Activated CD4-positive, alpha-beta T cell treated with anti-CD3 and anti-CD28 coated beads for 36 hours (primary cell): ENCODE measurements around the gene PEX1. TPM values are rescaled to one million over a fixed set of nuclear protein-coding genes. Genes with fewer than 3 reads are reported as not detected.
A peak's percentile ranks its signal among the peaks of the same experiment; 100 is the strongest.
"Not testable (repeated sequence)": the region's sequence is repeated elsewhere in the genome, so short reads cannot be mapped to it uniquely, and the experiment has no call there.

Experiments used
- ATAC-seq: fragments of 200-7000 bp; cut with Tn5 transposase; one replicate; pipeline ENCODE4 v1.10.0; 2021; ENCODE audit warnings: mild to moderate bottlenecking, moderate library complexity
- CTCF ChIA-PET: fragments of 350-600 bp; sonication (Branson Sonifier 250); formaldehyde crosslinking; loops from one replicate; lab custom pipeline; 2021; ENCODE audit warnings: antibody characterized with exemption; lab: Charles Lee
- POLR2A ChIA-PET: fragments of 350-600 bp; sonication (Branson Sonifier 250); formaldehyde crosslinking; loops from one replicate; lab custom pipeline; 2021; ENCODE audit warnings: antibody characterized with exemption, inconsistent platforms; lab: Charles Lee
- DNase-seq: peaks from one replicate; pipeline ENCODE4 v3.0.0-alpha.2; 2020
- H3K27ac Mint-ChIP-seq: one replicate; pipeline ENCODE4 v1.8.0; 2021; ENCODE audit warnings: mixed read lengths
- H3K27me3 Mint-ChIP-seq: one replicate; pipeline ENCODE4 v1.8.0; 2021; ENCODE audit warnings: mixed read lengths
- H3K36me3 Mint-ChIP-seq: one replicate; pipeline ENCODE4 v1.8.0; 2021; ENCODE audit warnings: low read depth, mixed read lengths
- H3K4me1 Mint-ChIP-seq: one replicate; pipeline ENCODE4 v1.8.0; 2021; ENCODE audit warnings: mixed read lengths
- H3K4me3 Mint-ChIP-seq: one replicate; pipeline ENCODE4 v1.8.0; 2021; ENCODE audit warnings: mild to moderate bottlenecking, moderate library complexity, mixed read lengths
- H3K9me3 Mint-ChIP-seq: one replicate; pipeline ENCODE4 v1.8.0; 2021; ENCODE audit warnings: low read depth, mixed read lengths
- intact Hi-C, 2 experiments: fragments of 100-400 bp; cut with DNase I in 1 of 2; cut with micrococcal nuclease in 1 of 2; formaldehyde crosslinking; loops; one replicate each; pipeline versions ENCODE4 v1.14.2 to v1.15.1; 2022 to 2024; cut with DNase I, micrococcal nuclease
- total RNA-seq, 2 experiments: library from RNA; stranded (reverse); gene quantifications; one replicate each; pipeline ENCODE4 v1.2.3, GENCODE V29; 2021

The PEX1 gene
- total RNA-seq, 2 experiments from 2014 or later: 14.7 to 16.0 TPM

GRCh38 chr7:92508946-92509345 is 19.4 kb downstream of the PEX1 start:
- no peaks in the 10 kb centered on the region for H3K9me3 Mint-ChIP-seq
- POLR2A ChIA-PET: no interaction called here
- no peak for DNase-seq
- no peak for ATAC-seq
- CTCF ChIA-PET: interaction anchor here (0.6 to 0.7 kb wide), 3 partner anchors 81 to 629 kb away, joined by 3 read pairs; no protein-coding TSS in a partner anchor
- H3K27me3 Mint-ChIP-seq: no peaks in the 10 kb centered on the region
- no peaks in the 10 kb centered on the region for H3K4me1 Mint-ChIP-seq
- no peak overlapping the region for H3K4me3 Mint-ChIP-seq
- H3K27ac Mint-ChIP-seq: no peak overlapping the region
- peaks cover 18% of the 10 kb centered on the region for H3K36me3 Mint-ChIP-seq
- intact Hi-C loops: no loop called here

- no peaks in the 10 kb centered on the region for H3K4me1 Mint-ChIP-seq
- no peaks in the 10 kb centered on the region for H3K27me3 Mint-ChIP-seq
- H3K36me3 Mint-ChIP-seq: peaks cover 14% of the 10 kb centered on the region
- ChIA-PET CTCF (interaction anchor here (0.6 kb wide), 2 partner anchors 11 to 160 kb away, joined by 3 read pairs; no protein-coding TSS in a partner anchor), POLR2A (interaction anchor here (0.6 kb wide), 1 partner anchor 54 kb away, joined by 7 read pairs; no protein-coding TSS in a partner anchor)
- DNase-seq (no peak), ATAC-seq (no peak)
- H3K4me3 Mint-ChIP-seq: no peak overlapping the region
- no peaks in the 10 kb centered on the region for H3K9me3 Mint-ChIP-seq
- intact Hi-C loops: no loop called here
- no peak overlapping the region for H3K27ac Mint-ChIP-seq
Observed at GRCh38 chr7:92506363-92506762, 22.0 kb downstream of the PEX1 start.

- ChIA-PET POLR2A (no interaction called here), CTCF (no interaction called here)
- Mint-ChIP-seq H3K27ac (no peak overlapping the region), H3K9me3 (no peaks in the 10 kb centered on the region), H3K4me3 (no peak overlapping the region), H3K27me3 (no peaks in the 10 kb centered on the region), H3K36me3 (peaks cover 18% of the 10 kb centered on the region), H3K4me1 (no peaks in the 10 kb centered on the region)
- DNase-seq: no peak
- intact Hi-C loops: no loop called here
- ATAC-seq: no peak
Observed at GRCh38 chr7:92504563-92504962, 23.8 kb downstream of the PEX1 start.

- no peak overlapping the region for H3K4me3 Mint-ChIP-seq
- H3K27me3 Mint-ChIP-seq: no peaks in the 10 kb centered on the region
- no peak overlapping the region for H3K27ac Mint-ChIP-seq
Observed at GRCh38 chr7:92503767-92504166, 24.6 kb downstream of the PEX1 start.

GRCh38 chr7:92498557-92498956 is 29.8 kb downstream of the PEX1 start:
- Mint-ChIP-seq H3K27ac (no peak overlapping the region), H3K27me3 (no peaks in the 10 kb centered on the region), H3K36me3 (peaks cover 12% of the 10 kb centered on the region), H3K4me1 (no peaks in the 10 kb centered on the region), H3K9me3 (no peaks in the 10 kb centered on the region), H3K4me3 (no peak overlapping the region)
- intact Hi-C loops: no loop called here
- ChIA-PET POLR2A (interaction anchor here (0.7 kb wide), 1 partner anchor 44 kb away, joined by 4 read pairs; no protein-coding TSS in a partner anchor), CTCF (interaction anchor here (1.0 kb wide), 1 partner anchor 9 kb away, joined by 3 read pairs; no protein-coding TSS in a partner anchor)
- no peak for DNase-seq
- ATAC-seq: no peak

More at GRCh38 chr7:92503767-92504166, 24.6 kb downstream of the PEX1 start:
- ChIA-PET POLR2A (no interaction called here), CTCF (interaction anchor here (0.6 kb wide), 1 partner anchor 163 kb away, joined by 3 read pairs; no protein-coding TSS in a partner anchor)
- Mint-ChIP-seq H3K9me3 (no peaks in the 10 kb centered on the region), H3K36me3 (peaks cover 17% of the 10 kb centered on the region), H3K4me1 (no peaks in the 10 kb centered on the region)
- no peak for ATAC-seq
- DNase-seq: no peak
- intact Hi-C loops: no loop called here

- no peak overlapping the region for H3K4me3 Mint-ChIP-seq
- no peak overlapping the region for H3K27ac Mint-ChIP-seq
- DNase-seq: no peak
- POLR2A ChIA-PET: no interaction called here
- no peaks in the 10 kb centered on the region for H3K4me1 Mint-ChIP-seq
- H3K9me3 Mint-ChIP-seq: no peaks in the 10 kb centered on the region
- H3K36me3 Mint-ChIP-seq: peaks cover 10% of the 10 kb centered on the region
- H3K27me3 Mint-ChIP-seq: no peaks in the 10 kb centered on the region
- CTCF ChIA-PET: interaction anchor here (0.5 kb wide), 1 partner anchor 1505 kb away, joined by 4 read pairs; no protein-coding TSS in a partner anchor
- intact Hi-C loops: no loop called here
- ATAC-seq: no peak
Observed at GRCh38 chr7:92496876-92497275, 31.4 kb downstream of the PEX1 start.

- POLR2A ChIA-PET: no interaction called here
- Mint-ChIP-seq H3K27ac (no peak overlapping the region), H3K9me3 (no peaks in the 10 kb centered on the region), H3K27me3 (no peaks in the 10 kb centered on the region), H3K4me3 (no peak overlapping the region), H3K4me1 (no peaks in the 10 kb centered on the region), H3K36me3 (peaks cover 14% of the 10 kb centered on the region)
- intact Hi-C loops: no loop called here
- DNase-seq (no peak), ATAC-seq (no peak)
- CTCF ChIA-PET: interaction anchor here (0.6 to 1.2 kb wide), 4 partner anchors 9 to 32 kb away, joined by 3 to 4 read pairs (median 4); no protein-coding TSS in a partner anchor
Observed at GRCh38 chr7:92489634-92490033, 38.7 kb downstream of the PEX1 start.

GRCh38 chr7:92487804-92488203 is 40.5 kb downstream of the PEX1 start:
- Mint-ChIP-seq H3K4me1 (no peaks in the 10 kb centered on the region), H3K27ac (no peak overlapping the region), H3K9me3 (no peaks in the 10 kb centered on the region), H3K36me3 (peaks cover 14% of the 10 kb centered on the region), H3K4me3 (no peak overlapping the region), H3K27me3 (no peaks in the 10 kb centered on the region)
- ChIA-PET POLR2A (no interaction called here), CTCF (no interaction called here)
- intact Hi-C loops: no loop called here
- DNase-seq (no peak), ATAC-seq (no peak)

- DNase-seq (no peak), ATAC-seq (no peak)
- H3K4me1 Mint-ChIP-seq: no peaks in the 10 kb centered on the region
- POLR2A ChIA-PET: interaction anchor here (0.5 kb wide), 1 partner anchor 1059 kb away, joined by 3 read pairs; no protein-coding TSS in a partner anchor
- no peak overlapping the region for H3K27ac Mint-ChIP-seq
- intact Hi-C loops: no loop called here
- no peaks in the 10 kb centered on the region for H3K9me3 Mint-ChIP-seq
- H3K36me3 Mint-ChIP-seq: peaks cover 14% of the 10 kb centered on the region
- H3K4me3 Mint-ChIP-seq: no peak overlapping the region
- CTCF ChIA-PET: no interaction called here
- H3K27me3 Mint-ChIP-seq: no peaks in the 10 kb centered on the region
Observed at GRCh38 chr7:92485974-92486373, 42.3 kb downstream of the PEX1 start.

GRCh38 chr7:92485267-92485892 is 42.9 kb downstream of the PEX1 start:
- Mint-ChIP-seq H3K4me1 (no peaks in the 10 kb centered on the region), H3K27ac (no peak overlapping the region), H3K4me3 (no peak overlapping the region), H3K36me3 (peaks cover 14% of the 10 kb centered on the region), H3K27me3 (no peaks in the 10 kb centered on the region), H3K9me3 (no peaks in the 10 kb centered on the region)
- DNase-seq (no peak), ATAC-seq (peak; percentile 51)
- ChIA-PET CTCF (no interaction called here), POLR2A (no interaction called here)
- intact Hi-C loops: no loop called here

GRCh38 chr7:92484226-92484625 is 44.1 kb downstream of the PEX1 start:
- DNase-seq, H3K27me3 Mint-ChIP-seq, H3K4me3 Mint-ChIP-seq, H3K27ac Mint-ChIP-seq, CTCF ChIA-PET, H3K4me1 Mint-ChIP-seq, POLR2A ChIA-PET, H3K9me3 Mint-ChIP-seq, ATAC-seq, intact Hi-C loops: not testable (repeated sequence)
- peaks cover 12% of the 10 kb centered on the region for H3K36me3 Mint-ChIP-seq

- peaks cover 11% of the 10 kb centered on the region for H3K36me3 Mint-ChIP-seq
- DNase-seq, CTCF ChIA-PET, H3K4me3 Mint-ChIP-seq, ATAC-seq, H3K9me3 Mint-ChIP-seq, H3K27ac Mint-ChIP-seq, POLR2A ChIA-PET, H3K27me3 Mint-ChIP-seq, H3K4me1 Mint-ChIP-seq, intact Hi-C loops: not testable (repeated sequence)
Observed at GRCh38 chr7:92483624-92484023, 44.7 kb downstream of the PEX1 start.
